Pancreas (tissue), 10 donors: ENCODE results near the gene ADNP. TPM values are rescaled to one million over a fixed set of nuclear protein-coding genes. Genes with fewer than 3 reads are reported as not detected.
A peak's percentile ranks its signal among the peaks of the same experiment; 100 is the strongest.

Source experiments
- ATAC-seq, 4 donors: fragments of 200-7000 bp; cut with Tn5 transposase; one replicate each; pipeline versions ENCODE4 v1.8.0 to v1.9.1; 2020; ENCODE audit warnings: mild to moderate bottlenecking in 4 of 4, moderate library complexity in 4 of 4
- DNase-seq, 6 donors: peaks; one replicate each; pipeline ENCODE4 v3.0.0-alpha.2; 2020
- FAIRE-seq: peaks from 2 replicates; lab custom pipeline; 2012; peaks lifted over from hg19 to GRCh38; lab: Jason Lieb, UNC
- H3K27ac ChIP-seq, 4 donors: fragments of 200-600 bp; sonication (generic); 1 replicate in 3 of 4; 2 replicates in 1 of 4; pipeline versions ENCODE4 v1.5.0 to v1.8.0; 2020
- H3K27me3 ChIP-seq, 4 donors: fragments of 200-600 bp; one replicate each; pipeline ENCODE4 v1.8.0; 2021
- H3K36me3 ChIP-seq, 3 donors: fragments of 200-600 bp; sonication (generic) in 1 of 3; one replicate each; pipeline versions ENCODE4 v1.5.0 to v1.8.0; 2020 to 2021
- H3K4me1 ChIP-seq, 3 donors: fragments of 200-600 bp; one replicate each; pipeline ENCODE4 v1.8.0; 2021
- H3K4me3 ChIP-seq, 4 donors: fragments of 200-600 bp; sonication (generic) in 2 of 4; one replicate each; pipeline versions ENCODE4 v1.5.0 to v1.8.0; 2020 to 2021
- H3K9me3 ChIP-seq, 4 donors: fragments of 200-600 bp; one replicate each; pipeline ENCODE4 v1.8.0; 2021
- WGBS, 2 donors: extraction: QIAGEN DNeasy Blood & Tissue Kit; methylation state at CpG; one replicate each; pipeline ENCODE4 v1.1.7; 2013; 5-methylcytosine and 5-hydroxymethylcytosine counted together
- intact Hi-C, 3 donors: fragments of 100-400 bp; cut with DNase I; formaldehyde crosslinking; loops; one replicate each; pipeline versions ENCODE4 v1.11.1 to v1.14.2; 2022
- polyA plus RNA-seq, 2 donors: library from polyadenylated mRNA; stranded (reverse); fragments of 200-250 nt; gene quantifications; one replicate each; pipeline ENCODE4 v1.2.3, GENCODE V29; 2013
- total RNA-seq, 6 donors: library from RNA; stranded (reverse); fragmentation: NEBNext Ultra II Directional in 4 of 6; extraction: Animal tissue kit (Norgen Biotek cat#: 25700) in 4 of 6; gene quantifications; one replicate each; pipeline versions ENCODE4 v1.2.1 to v1.2.4, GENCODE V29; 2021 to 2023
- TF ChIP-seq, protein P1 (sequence below), 4 donors: fragments of 200-600 bp; sonication (generic) in 3 of 4; IDR thresholded peaks; one replicate each; pipeline versions ENCODE4 v1.5.0 to v1.8.0; 2021; ENCODE audit warnings: antibody characterized with exemption in 4 of 4
- donor health status: healthy with polysubstance abuse.
- donor health status: DM: no; HTN: no; CAD: no; lungs with moderate emphysema.
- donor health status: DM: no; HTN: no; CAD: no.
- donor health status: control.
- donor health status: control.
- donor health status: Bipolar disorder and iron deficiency.
- donor health status: DM: yes; HTN: yes; CAD: no.
- donor health status: DM: no; HTN: no; CAD: no.
- donor health status: DM: no; HTN: no; CAD: no.
- donor health status: DM: yes; HTN: yes; CAD: no.

ADNP gene
- total and polyA plus RNA-seq, 8 donors, result 17.8 to 33.8 (median 20.5) TPM

DNA sequence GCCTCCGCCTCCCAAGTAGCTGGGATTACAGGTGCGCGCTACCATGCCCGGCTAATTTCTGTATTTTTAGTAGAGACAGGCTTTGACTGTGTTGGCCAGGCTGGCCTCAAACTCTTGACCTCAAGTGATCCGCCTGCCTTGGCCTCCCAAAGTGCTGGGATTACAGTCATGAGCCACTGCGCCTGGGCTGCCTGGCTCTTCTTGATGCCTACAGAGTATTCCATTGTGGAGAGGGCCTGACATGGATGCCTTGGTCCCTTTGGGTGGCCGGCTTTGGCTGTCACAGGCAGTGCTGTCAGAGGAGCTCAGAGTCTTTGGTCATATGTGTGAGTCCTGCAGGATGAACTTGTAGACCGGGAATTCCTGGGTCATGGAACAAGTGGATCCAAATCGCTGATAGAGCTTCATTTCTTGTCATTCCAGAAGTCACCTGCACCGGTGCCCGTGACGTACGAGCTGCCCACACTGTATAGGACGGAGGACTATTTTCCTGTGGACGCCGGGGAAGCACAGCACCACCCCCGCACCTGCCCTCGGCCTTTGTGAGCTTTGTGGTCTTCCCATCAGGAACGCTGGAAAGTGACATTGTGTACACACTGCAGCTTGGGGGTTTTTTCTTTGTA lies 55.1 kb downstream of the ADNP start:
- TF ChIP-seq, protein P1, sequence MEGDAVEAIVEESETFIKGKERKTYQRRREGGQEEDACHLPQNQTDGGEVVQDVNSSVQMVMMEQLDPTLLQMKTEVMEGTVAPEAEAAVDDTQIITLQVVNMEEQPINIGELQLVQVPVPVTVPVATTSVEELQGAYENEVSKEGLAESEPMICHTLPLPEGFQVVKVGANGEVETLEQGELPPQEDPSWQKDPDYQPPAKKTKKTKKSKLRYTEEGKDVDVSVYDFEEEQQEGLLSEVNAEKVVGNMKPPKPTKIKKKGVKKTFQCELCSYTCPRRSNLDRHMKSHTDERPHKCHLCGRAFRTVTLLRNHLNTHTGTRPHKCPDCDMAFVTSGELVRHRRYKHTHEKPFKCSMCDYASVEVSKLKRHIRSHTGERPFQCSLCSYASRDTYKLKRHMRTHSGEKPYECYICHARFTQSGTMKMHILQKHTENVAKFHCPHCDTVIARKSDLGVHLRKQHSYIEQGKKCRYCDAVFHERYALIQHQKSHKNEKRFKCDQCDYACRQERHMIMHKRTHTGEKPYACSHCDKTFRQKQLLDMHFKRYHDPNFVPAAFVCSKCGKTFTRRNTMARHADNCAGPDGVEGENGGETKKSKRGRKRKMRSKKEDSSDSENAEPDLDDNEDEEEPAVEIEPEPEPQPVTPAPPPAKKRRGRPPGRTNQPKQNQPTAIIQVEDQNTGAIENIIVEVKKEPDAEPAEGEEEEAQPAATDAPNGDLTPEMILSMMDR (IDR thresholded peaks at IDR 0.05), result no peak
- Histone ChIP-seq H3K27me3 (no peaks in the 10 kb centered on the region), H3K4me1 (no peaks in the 10 kb centered on the region), H3K36me3 (no peaks in the 10 kb centered on the region), H3K9me3 (no peaks in the 10 kb centered on the region), H3K27ac (no peak overlapping the region), H3K4me3 (no peak overlapping the region)
- WGBS, 2 donors, result 90 to 92% methylated on average over 19 of the region's 19 CpGs
- DNase-seq (peak in 1 of 6 donors; percentile 21), FAIRE-seq (no peak), ATAC-seq (no peak)
- intact Hi-C loops, result no loop called here

DNA sequence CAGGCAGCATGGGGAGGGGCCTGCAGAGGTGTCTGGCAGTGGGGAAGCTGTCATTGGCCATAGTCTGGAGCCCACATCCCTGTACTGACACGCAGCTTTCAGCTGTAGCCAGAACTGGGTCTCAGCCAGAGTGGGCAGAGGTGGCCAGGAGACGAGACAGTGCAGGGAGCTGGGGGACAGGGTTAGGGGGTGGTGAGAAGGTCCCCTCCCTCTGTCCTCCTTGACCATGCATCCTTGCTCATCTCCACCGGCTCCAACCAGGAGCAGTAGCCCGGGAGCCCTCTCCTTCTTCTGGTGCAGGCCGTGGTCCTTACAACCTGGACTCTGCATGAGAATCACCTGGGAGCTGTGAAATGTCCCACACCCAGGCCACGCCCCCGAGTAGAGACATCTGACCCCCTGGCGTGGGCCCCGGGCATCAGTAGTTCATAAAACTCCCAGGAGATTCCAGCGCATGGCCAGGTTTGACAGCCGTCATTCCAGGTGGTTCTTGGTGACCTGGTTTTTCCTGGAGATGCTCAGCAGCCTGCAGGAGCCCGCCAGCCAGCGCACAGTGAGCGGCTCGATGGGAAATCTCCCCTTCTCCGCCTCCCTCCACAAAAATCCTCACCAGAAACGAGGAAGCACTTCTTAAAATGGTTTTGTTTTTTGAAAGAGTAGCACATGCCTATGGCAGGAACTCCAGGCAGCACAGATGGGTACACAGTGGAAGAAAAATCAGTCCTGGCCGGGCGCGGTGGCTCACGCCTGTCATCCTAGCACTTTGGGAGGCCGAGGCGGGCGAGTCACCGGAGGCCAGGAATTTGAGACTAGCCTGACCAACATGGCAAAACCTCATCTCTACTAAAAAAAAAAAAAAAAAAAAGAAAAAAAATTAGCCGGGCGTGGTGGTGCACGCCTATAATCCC lies 56.2 kb downstream of the ADNP start:
- no peak for FAIRE-seq
- H3K27ac ChIP-seq, result no peak overlapping the region
- TF ChIP-seq, protein P1 (IDR thresholded peaks at IDR 0.05), result no peak
- H3K36me3 ChIP-seq, result no peaks in the 10 kb centered on the region
- 86% methylated on average over 27 to 28 of the region's 28 CpGs for WGBS, 2 donors
- no peaks in the 10 kb centered on the region for H3K9me3 ChIP-seq
- intact Hi-C loops, result no loop called here
- no peak overlapping the region for H3K4me3 ChIP-seq
- H3K4me1 ChIP-seq, result no peaks in the 10 kb centered on the region
- no peak for ATAC-seq
- DNase-seq, result peak in 1 of 6 donors; percentile 28
- no peaks in the 10 kb centered on the region for H3K27me3 ChIP-seq

DNA sequence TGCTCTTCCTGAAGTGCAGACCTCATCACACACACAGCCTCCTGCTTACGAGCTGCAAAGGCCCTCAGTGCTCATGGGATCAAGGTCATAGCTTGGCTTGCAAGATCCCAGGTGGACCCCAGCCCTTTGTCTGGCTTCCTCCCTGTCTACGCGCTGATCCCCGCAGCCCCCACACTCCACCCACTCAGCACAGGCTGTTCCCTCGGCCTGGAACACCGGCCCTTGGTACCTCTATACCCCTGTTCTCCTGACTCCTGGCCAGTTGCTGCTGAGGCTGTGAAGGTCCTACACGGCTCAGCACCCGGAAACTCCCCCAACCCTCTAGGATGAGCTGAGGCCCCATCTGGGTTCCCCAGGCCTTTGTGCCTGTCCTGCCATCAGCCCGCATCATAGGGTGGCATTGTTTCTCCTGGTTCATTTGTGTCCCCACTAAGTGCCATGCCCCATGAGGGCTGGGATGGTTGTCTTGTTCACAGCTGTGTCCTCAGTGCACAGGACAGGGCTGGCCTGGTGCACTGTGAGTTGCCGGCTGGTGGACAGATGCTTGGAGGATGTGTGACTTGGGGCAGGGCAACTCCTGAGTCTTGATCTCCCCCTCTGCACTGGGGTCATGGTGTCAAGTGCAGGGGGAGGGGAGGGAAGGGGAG lies 57.0 kb downstream of the ADNP start:
- no peak overlapping the region for H3K4me3 ChIP-seq
- H3K36me3 ChIP-seq, result no peaks in the 10 kb centered on the region
- no peak overlapping the region for H3K27ac ChIP-seq
- H3K4me1 ChIP-seq, result no peaks in the 10 kb centered on the region
- H3K9me3 ChIP-seq, result no peaks in the 10 kb centered on the region
- DNase-seq (no peak), ATAC-seq (no peak), FAIRE-seq (no peak)
- no peaks in the 10 kb centered on the region for H3K27me3 ChIP-seq
- TF ChIP-seq, protein P1 (IDR thresholded peaks at IDR 0.05), result no peak
- WGBS, 2 donors, result 92 to 93% methylated on average over 10 of the region's 10 CpGs
- intact Hi-C loops, result no loop called here

DNA sequence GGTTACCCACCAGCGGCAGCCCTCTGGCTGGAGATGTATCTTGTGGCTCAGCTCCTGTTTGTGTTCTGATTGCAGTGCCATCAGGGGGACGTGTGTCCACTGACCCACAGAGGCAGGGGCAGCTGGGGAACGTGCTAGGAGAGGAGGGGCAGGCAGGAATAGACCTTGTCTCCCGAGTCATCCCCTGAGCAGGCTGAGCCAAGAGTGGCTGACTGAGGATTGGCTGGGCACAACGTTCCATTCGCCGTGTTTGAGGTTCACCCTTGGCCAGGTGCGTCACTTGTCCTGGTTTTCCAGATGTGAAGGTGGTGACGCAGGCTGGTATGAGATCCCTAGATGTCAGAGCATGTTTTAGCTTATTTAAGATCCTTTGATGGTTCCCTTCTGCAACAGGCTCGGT lies 57.7 kb downstream of the ADNP start:
- ATAC-seq (no peak), FAIRE-seq (no peak), DNase-seq (no peak)
- intact Hi-C loops, result no loop called here
- H3K9me3 ChIP-seq, result no peaks in the 10 kb centered on the region
- 84 to 86% methylated on average over 10 of the region's 10 CpGs for WGBS, 2 donors
- no peak overlapping the region for H3K27ac ChIP-seq
- TF ChIP-seq, protein P1 (IDR thresholded peaks at IDR 0.05), result no peak
- H3K4me1 ChIP-seq, result no peaks in the 10 kb centered on the region
- no peaks in the 10 kb centered on the region for H3K27me3 ChIP-seq
- no peaks in the 10 kb centered on the region for H3K36me3 ChIP-seq
- H3K4me3 ChIP-seq, result no peak overlapping the region
